Mucosa of rectum (tissue), 2 donors: Measurements from ENCODE around the gene PHC3.
A peak's percentile ranks its signal among the peaks of the same experiment; 100 is the strongest.

Source experiments
- H3K27ac ChIP-seq, 2 donors: one replicate each; pipeline ENCODE4 v1.7.0; 2013; ENCODE audit warnings: inconsistent platforms in 2 of 2, low read depth in 2 of 2, low read length in 2 of 2
- H3K27me3 ChIP-seq, 2 donors: one replicate each; pipeline ENCODE4 v1.7.0; 2013; ENCODE audit warnings: low read length in 2 of 2; ENCODE audit not compliant: control insufficient read depth in 2 of 2, insufficient read depth in 2 of 2
- H3K36me3 ChIP-seq, 2 donors: one replicate each; pipeline ENCODE4 v1.7.0; 2013; ENCODE audit warnings: low read length in 2 of 2; ENCODE audit not compliant: control insufficient read depth in 2 of 2, insufficient read depth in 2 of 2
- H3K4me1 ChIP-seq, 2 donors: one replicate each; pipeline ENCODE4 v1.7.0; 2013; ENCODE audit warnings: low read length in 2 of 2, mild to moderate bottlenecking in 1 of 2; ENCODE audit not compliant: control insufficient read depth in 2 of 2, insufficient read depth in 2 of 2
- H3K4me3 ChIP-seq, 2 donors: one replicate each; pipeline ENCODE4 v1.7.0; 2013; ENCODE audit warnings: low read length in 2 of 2
- H3K9ac ChIP-seq, 2 donors: one replicate each; pipeline ENCODE4 v1.7.0; 2013; ENCODE audit warnings: low read length in 2 of 2, low read depth in 1 of 2, mild to moderate bottlenecking in 1 of 2
- H3K9me3 ChIP-seq, 2 donors: one replicate each; pipeline ENCODE4 v1.7.0; 2013; ENCODE audit warnings: low read length in 2 of 2; ENCODE audit not compliant: control insufficient read depth in 2 of 2
- donor health status: healthy.
- donor health status: Normal muscosa, but diverticular disease.

Gene PHC3

DNA sequence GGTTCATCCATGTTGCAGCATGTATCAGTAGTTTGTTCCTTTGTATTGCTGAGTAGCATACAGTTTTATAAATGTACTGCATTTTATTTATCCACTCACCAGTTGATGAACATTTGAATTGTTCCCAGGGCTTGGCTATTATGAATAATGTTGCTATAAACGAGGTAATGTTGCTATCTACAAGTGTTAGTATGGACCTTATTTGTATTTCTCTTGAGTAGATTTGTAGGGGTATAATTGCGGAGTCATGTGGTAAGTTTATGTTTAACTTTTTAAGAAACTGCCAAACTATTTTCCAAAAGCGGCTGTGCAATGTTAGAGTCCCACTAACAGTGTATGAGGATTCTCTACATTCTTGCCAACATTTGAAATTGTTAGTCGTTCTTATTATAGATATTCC, 130.8 kb downstream of the PHC3 start:
- H3K4me1 ChIP-seq = peaks cover 35 to 40% of the 10 kb centered on the region in 2 donors
- H3K27ac ChIP-seq = peak overlapping the region in 1 of 2 donors; percentile 89
- no peak overlapping the region for H3K9ac ChIP-seq

DNA sequence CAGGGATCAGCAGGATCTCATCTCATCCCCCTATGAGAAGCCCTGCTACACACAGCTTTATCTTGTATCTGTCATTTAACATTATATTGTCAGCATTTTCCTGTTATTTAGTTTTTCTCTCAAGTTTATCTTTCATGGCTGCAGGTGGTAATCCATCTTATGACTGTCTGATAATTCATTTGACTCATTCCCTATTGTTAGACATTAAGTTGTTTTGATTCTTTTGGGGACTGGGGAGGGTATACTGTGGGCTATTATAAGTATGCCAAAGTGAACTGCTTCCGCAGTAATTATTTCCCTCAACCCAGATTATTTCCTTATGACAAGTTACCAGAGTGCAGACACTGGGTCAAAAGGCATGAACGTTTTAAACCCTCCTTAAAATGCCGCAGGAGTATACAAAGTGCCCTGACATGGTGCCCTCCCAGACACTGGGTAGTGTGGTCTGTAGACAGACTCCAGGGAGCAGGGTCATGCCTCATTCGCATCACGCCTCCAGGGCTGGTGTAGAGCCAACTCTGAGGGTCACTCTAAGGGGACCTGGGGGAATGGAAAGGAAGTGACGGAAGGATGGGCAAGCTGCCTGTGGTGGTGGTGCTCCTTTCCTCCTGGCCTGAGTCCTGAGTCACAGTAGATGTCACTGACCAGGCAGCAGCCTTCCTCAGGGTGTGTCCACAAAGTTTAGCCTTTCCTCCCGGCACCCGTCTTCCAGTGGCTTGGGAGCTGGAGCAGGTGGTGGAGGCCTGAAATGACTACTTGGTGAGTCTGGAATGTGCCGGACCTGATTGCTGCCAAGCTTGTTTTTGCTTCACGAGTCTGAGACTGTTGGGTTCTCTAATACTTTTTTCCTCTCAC, 132.2 kb downstream of the PHC3 start:
- H3K9me3 ChIP-seq = no peaks in the 10 kb centered on the region
- peaks cover 44 to 51% of the 10 kb centered on the region in 2 donors for H3K4me1 ChIP-seq
- H3K36me3 ChIP-seq = peaks cover 0 to 6% of the 10 kb centered on the region in 2 donors
- H3K27ac ChIP-seq = peak overlapping the region; percentile 82 to 89
- H3K27me3 ChIP-seq = no peaks in the 10 kb centered on the region
- H3K4me3 ChIP-seq = peak overlapping the region in 1 of 2 donors; percentile 33
- H3K9ac ChIP-seq = peak overlapping the region; percentile 52 to 60

More for the DNA sequence above, 130.8 kb downstream of the PHC3 start:
- Histone ChIP-seq H3K27me3 (no peaks in the 10 kb centered on the region), H3K36me3 (peaks cover 0 to 3% of the 10 kb centered on the region in 2 donors), H3K9me3 (no peaks in the 10 kb centered on the region), H3K4me3 (no peak overlapping the region)

DNA sequence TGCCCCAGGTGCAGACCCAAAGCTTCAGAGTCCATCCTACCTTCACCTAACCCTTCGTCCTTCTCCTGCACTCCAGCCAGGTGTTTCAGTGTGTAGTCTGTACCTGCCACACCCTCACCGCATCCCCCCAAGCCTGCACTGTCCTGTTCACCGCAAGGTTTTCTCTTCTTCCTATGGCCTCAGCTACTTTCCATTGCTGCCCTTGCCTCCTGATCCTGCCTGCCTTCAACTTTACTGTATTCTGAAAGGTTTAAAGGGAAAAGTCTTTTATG, 134.5 kb downstream of the PHC3 start:
- peaks cover 46 to 53% of the 10 kb centered on the region in 2 donors for H3K4me1 ChIP-seq
- no peaks in the 10 kb centered on the region for H3K27me3 ChIP-seq
- H3K9ac ChIP-seq = peak overlapping the region; percentile 44 to 52
- H3K9me3 ChIP-seq = no peaks in the 10 kb centered on the region
- H3K4me3 ChIP-seq = peak overlapping the region; percentile 28 to 41
- H3K27ac ChIP-seq = peak overlapping the region; percentile 82 to 89
- H3K36me3 ChIP-seq = peaks cover 0 to 8% of the 10 kb centered on the region in 2 donors

GRCh38 chr3:170046269-170047132, 135.0 kb downstream of the PHC3 start:
- Histone ChIP-seq H3K36me3 (peaks cover 0 to 8% of the 10 kb centered on the region in 2 donors), H3K4me1 (peaks cover 46 to 53% of the 10 kb centered on the region in 2 donors), H3K27me3 (no peaks in the 10 kb centered on the region), H3K27ac (peak overlapping the region; percentile 86 to 89), H3K4me3 (peak overlapping the region; percentile 53 to 59), H3K9me3 (no peaks in the 10 kb centered on the region), H3K9ac (peak overlapping the region; percentile 50 to 52)

DNA sequence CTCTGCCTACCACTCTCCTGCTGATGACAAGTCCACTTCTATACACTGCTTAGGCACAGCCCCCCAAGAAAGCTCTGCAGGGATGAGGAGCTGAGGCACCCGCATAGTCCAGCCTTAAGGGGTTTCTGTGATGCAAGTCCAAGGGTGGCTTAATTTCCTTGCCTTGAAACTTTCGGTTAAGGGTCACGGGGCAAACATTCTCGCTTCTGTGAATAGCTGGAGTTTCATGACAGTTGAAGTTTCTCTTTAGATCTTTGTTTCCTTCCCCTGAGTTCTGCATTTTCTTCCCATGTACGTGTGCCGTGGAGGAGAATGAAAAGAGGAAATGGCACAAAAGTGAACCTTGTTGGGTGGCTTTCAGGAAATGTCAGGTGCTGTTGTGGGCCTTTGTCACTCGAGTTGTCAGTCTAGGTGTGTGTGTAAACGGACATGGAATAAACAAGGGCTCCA, 136.7 kb downstream of the PHC3 start:
- Histone ChIP-seq H3K9ac (peak overlapping the region; percentile 29 to 63), H3K27ac (peak overlapping the region; percentile 86 to 88), H3K9me3 (no peaks in the 10 kb centered on the region), H3K4me1 (peaks cover 44 to 55% of the 10 kb centered on the region in 2 donors), H3K36me3 (peaks cover 0 to 8% of the 10 kb centered on the region in 2 donors), H3K4me3 (peak overlapping the region; percentile 32 to 57), H3K27me3 (no peaks in the 10 kb centered on the region)

DNA sequence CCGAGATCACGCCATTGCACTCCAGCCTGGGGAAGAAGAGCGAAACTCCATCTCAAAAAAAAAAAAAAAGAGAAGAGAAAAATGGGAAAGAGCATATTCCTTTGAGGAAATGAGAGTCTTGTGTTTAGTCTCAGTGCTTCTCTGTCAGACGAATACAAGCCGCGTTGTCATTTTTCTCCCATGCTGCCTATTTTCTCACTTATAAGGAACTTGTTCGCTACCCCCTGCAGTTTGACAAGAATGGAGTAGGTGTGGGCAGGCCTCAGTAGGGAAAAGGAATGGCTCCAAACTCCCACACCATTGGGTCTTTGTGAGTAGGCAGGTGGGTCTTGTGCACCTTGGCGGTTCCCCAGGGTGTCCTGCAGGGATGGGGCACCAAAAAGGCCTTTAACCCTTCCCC, 137.3 kb downstream of the PHC3 start:
- Histone ChIP-seq H3K4me3 (peak overlapping the region; percentile 32 to 57), H3K9me3 (no peaks in the 10 kb centered on the region), H3K9ac (peak overlapping the region; percentile 29 to 63), H3K4me1 (peaks cover 38 to 49% of the 10 kb centered on the region in 2 donors), H3K27me3 (no peaks in the 10 kb centered on the region), H3K36me3 (peaks cover 0 to 8% of the 10 kb centered on the region in 2 donors), H3K27ac (peak overlapping the region; percentile 86 to 88)

GRCh38 chr3:170043506-170043905, 138.0 kb downstream of the PHC3 start:
- Histone ChIP-seq H3K9me3 (no peaks in the 10 kb centered on the region), H3K27ac (no peak overlapping the region), H3K9ac (no peak overlapping the region), H3K27me3 (no peaks in the 10 kb centered on the region), H3K4me1 (peaks cover 32 to 43% of the 10 kb centered on the region in 2 donors), H3K4me3 (no peak overlapping the region), H3K36me3 (peaks cover 0 to 5% of the 10 kb centered on the region in 2 donors)

GRCh38 chr3:170040418-170040817, 141.1 kb downstream of the PHC3 start:
- Histone ChIP-seq H3K4me1 (peaks cover 8 to 21% of the 10 kb centered on the region in 2 donors), H3K36me3 (peaks cover 0 to 4% of the 10 kb centered on the region in 2 donors), H3K4me3 (peak overlapping the region; percentile 77 to 100), H3K27ac (peak overlapping the region; percentile 7 to 32), H3K27me3 (no peaks in the 10 kb centered on the region), H3K9me3 (no peaks in the 10 kb centered on the region), H3K9ac (peak overlapping the region in 1 of 2 donors; percentile 9)

- no peaks in the 10 kb centered on the region for H3K36me3 ChIP-seq
- no peaks in the 10 kb centered on the region for H3K9me3 ChIP-seq
- no peaks in the 10 kb centered on the region for H3K27me3 ChIP-seq
- H3K4me1 ChIP-seq = peaks cover 3 to 11% of the 10 kb centered on the region in 2 donors
- H3K4me3 ChIP-seq = peak overlapping the region; percentile 80 to 100
- H3K27ac ChIP-seq = peak overlapping the region; percentile 88 to 89
- peak overlapping the region; percentile 61 to 90 for H3K9ac ChIP-seq
Observed at GRCh38 chr3:170038434-170039110, 143.0 kb downstream of the PHC3 start.
